B cell (primary cell): ENCODE results near the gene ABL1.

ENCODE experiments used
- EZH2 ChIP-seq: IDR thresholded peaks from 2 replicates; pipeline ENCODE4 v1.6.1; 2012; ENCODE audit warnings: borderline replicate concordance, low read depth, mild to moderate bottlenecking, moderate library complexity, low read length; ENCODE audit not compliant: insufficient read depth, poor library complexity, severe bottlenecking
- TF ChIP-seq, protein P1 (sequence below): fragments of 200-600 bp; IDR thresholded peaks from one replicate; pipeline ENCODE4 v1.8.0; 2022; ENCODE audit warnings: antibody characterized with exemption, mild to moderate bottlenecking

DNA sequence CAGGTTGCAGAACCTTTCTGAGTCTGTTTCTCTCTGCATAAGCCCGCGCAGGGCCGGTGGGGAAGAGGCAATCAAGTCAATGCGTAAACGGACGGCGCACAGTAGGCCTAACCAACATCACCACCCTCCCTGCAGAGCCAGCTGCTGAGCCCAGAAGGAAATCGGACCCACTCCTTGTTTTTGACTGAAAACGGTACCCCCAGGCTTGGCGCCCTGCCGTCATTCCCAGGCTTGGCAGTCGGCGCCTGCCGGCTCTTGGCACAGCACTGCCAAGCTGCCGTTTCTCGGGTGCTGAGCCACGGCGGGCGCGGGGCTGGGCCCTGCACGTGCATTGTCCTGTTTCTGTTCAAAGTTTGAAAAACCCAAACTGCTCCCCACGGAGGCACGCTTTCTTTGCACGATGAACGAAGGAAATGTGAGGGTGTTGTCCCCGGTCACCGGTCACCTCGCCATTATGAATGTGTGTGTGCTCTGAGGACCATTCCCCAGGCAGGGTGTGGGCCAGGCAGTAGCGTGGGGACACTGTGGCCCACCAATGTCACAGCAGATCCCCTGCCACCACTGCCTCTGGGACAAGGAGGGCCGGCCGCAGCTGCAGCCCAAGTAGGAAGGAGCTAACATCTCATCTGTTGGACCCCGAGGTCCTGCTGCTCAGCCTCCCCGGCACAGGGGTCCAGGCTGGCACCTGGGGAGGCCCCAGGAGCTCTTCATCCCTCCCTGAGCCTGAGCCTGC lies 83.9 kb downstream of the ABL1 start:
- TF ChIP-seq, protein P1, sequence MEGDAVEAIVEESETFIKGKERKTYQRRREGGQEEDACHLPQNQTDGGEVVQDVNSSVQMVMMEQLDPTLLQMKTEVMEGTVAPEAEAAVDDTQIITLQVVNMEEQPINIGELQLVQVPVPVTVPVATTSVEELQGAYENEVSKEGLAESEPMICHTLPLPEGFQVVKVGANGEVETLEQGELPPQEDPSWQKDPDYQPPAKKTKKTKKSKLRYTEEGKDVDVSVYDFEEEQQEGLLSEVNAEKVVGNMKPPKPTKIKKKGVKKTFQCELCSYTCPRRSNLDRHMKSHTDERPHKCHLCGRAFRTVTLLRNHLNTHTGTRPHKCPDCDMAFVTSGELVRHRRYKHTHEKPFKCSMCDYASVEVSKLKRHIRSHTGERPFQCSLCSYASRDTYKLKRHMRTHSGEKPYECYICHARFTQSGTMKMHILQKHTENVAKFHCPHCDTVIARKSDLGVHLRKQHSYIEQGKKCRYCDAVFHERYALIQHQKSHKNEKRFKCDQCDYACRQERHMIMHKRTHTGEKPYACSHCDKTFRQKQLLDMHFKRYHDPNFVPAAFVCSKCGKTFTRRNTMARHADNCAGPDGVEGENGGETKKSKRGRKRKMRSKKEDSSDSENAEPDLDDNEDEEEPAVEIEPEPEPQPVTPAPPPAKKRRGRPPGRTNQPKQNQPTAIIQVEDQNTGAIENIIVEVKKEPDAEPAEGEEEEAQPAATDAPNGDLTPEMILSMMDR: no peak
- TF ChIP-seq EZH2: no peak
